Measurements from ENCODE around the gene SPAG16.
A peak's percentile ranks its signal among the peaks of the same experiment; 100 is the strongest.

The SPAG16 gene

DNA sequence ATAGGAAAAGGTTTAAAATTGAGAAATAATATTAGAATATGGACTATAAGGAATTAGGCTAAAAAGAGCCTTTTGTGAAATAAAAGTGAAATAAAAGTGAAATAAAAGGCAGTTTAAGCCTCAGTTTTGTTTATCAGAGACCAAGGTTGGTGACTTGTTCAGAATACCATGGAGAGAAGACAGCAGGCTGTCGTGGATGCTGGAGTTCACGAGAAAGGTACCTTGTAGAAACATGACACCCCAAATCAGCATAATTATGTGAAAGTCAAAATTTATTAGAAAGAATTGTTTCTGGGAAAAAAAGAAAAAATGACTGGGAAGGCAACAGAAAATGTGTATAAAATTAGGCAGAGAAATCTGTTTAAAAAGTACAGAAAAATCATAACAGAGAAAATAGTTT is 46.5 kb upstream of the SPAG16 start:
- H3K27ac ChIP-seq (ENCODE audit: low read length, poor library complexity, severe bottlenecking): peak overlapping the region; percentile 51
- H3K4ac ChIP-seq (ENCODE audit: low read depth in 1 of 2, low read length in 2 of 2): no peak overlapping the region
- H2AFZ ChIP-seq (ENCODE audit: low read depth, low read length): no peak overlapping the region
- no peaks in the 10 kb centered on the region for H3K36me3 ChIP-seq (ENCODE audit: control insufficient read depth in 1 of 2, insufficient read depth in 2 of 2, low read depth in 1 of 2, low read length in 2 of 2)
- peak overlapping the region; percentile 75 for H2AK5ac ChIP-seq (ENCODE audit: low read length, severe bottlenecking)
- H2BK5ac ChIP-seq (ENCODE audit: low read depth, low read length, poor library complexity, severe bottlenecking): no peak overlapping the region
- no peaks in the 10 kb centered on the region for H3K27me3 ChIP-seq (ENCODE audit: control insufficient read depth in 1 of 2, insufficient read depth in 1 of 2, low read length in 2 of 2)
- H3K4me3 ChIP-seq (ENCODE audit: insufficient read depth in 1 of 2, low read depth in 1 of 2, low read length in 2 of 2): no peak overlapping the region
- peak overlapping the region; percentile 81 for H3K9ac ChIP-seq (ENCODE audit: low read length)
- no peak overlapping the region for H3K18ac ChIP-seq (ENCODE audit: low read depth in 1 of 2, low read length in 2 of 2)
- H3K4me2 ChIP-seq (ENCODE audit: low read length, poor library complexity, severe bottlenecking): no peak overlapping the region
- H3K79me1 ChIP-seq (replicated peaks; ENCODE audit: low read length, poor library complexity, severe bottlenecking): no peaks in the 10 kb centered on the region
- H3K4me1 ChIP-seq (ENCODE audit: control insufficient read depth, insufficient read depth, low read depth, low read length): no peaks in the 10 kb centered on the region
- H4K91ac ChIP-seq (ENCODE audit: low read length): no peak overlapping the region
- DNase-seq: no peak
- H2BK15ac ChIP-seq (ENCODE audit: low read depth, poor library complexity, severe bottlenecking): no peak overlapping the region
- no peak overlapping the region for H2BK120ac ChIP-seq (ENCODE audit: low read depth, low read length)
- H3K23ac ChIP-seq (ENCODE audit: low read length in 2 of 2): no peak overlapping the region
- no CpG with 5 or more reads among the region's 2 CpGs for WGBS
- H4K8ac ChIP-seq (ENCODE audit: low read length): no peak overlapping the region
- no peak overlapping the region for H3K14ac ChIP-seq (ENCODE audit: low read length in 2 of 2)
- no peak overlapping the region for H2BK12ac ChIP-seq (ENCODE audit: low read length in 2 of 2)
- no peaks in the 10 kb centered on the region for H3K9me3 ChIP-seq (ENCODE audit: control insufficient read depth, low read length)

DNA sequence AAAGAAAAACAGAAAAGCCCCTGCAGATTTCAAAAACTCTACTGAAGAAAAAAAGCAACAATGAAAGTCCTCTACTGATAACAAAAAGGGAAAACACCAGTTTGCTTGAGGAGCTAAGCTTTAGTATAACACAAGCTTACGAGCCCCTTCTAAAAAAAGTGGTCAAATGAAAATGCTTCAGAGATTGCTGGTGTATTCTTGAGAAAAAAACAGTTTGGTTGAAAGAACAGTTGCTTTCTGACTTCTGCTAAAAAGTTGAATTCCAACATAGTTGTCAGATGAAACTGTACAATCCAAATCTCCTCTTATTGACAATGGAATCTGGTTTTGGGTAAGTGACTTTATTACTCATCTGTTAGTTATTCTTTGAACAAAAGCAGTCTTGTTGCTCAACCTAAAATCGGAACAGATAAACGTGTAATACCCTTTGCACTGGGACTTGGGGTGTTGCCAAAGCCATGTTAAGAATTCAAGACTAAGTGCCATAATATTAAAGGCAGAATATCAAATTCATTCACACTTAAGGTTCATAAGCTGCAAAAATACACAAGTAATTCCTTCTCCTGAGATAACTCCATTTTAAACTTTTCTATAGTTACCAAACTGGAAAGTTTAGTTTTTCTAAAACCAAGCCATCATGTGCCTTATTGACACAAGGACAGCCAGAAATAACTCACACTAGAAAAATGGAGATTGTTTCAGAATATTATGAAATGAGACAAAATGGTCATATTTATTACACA is 45.3 kb upstream of the SPAG16 start:
- Histone ChIP-seq H3K23ac (ENCODE audit: low read length in 2 of 2) (no peak overlapping the region), H2AFZ (ENCODE audit: low read depth, low read length) (no peak overlapping the region)

DNA sequence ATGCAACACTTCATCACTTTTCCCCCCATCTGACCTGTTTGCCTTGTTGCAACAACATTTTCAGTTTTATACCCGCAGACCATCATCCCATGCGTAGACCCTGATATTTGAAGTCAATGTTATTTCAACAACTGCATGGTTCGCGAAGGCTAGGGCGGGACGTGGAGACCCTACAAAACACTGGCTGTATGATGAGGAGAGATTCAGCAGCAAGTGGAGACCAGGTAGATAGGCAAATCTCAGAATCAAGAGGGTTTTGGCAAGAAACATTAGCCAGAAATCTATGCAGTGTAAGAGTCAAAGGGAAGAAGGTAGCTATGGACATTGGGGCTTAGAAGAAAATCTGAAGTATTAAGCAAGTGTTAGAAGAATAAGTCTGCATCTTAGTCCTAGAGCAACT is 42.4 kb upstream of the SPAG16 start:
- no peak for DNase-seq
- no peak overlapping the region for H2AK5ac ChIP-seq (ENCODE audit: low read length, severe bottlenecking)
- WGBS: 98% methylated on average over 6 of the region's 6 CpGs

More for the DNA sequence above, 45.3 kb upstream of the SPAG16 start:
- Histone ChIP-seq H4K91ac (ENCODE audit: low read length) (no peak overlapping the region), H3K4me1 (ENCODE audit: control insufficient read depth, insufficient read depth, low read depth, low read length) (no peaks in the 10 kb centered on the region), H3K27ac (ENCODE audit: low read length, poor library complexity, severe bottlenecking) (peak overlapping the region; percentile 85), H3K4me2 (ENCODE audit: low read length, poor library complexity, severe bottlenecking) (no peak overlapping the region), H3K14ac (ENCODE audit: low read length in 2 of 2) (no peak overlapping the region), H2BK5ac (ENCODE audit: low read depth, low read length, poor library complexity, severe bottlenecking) (no peak overlapping the region), H4K8ac (ENCODE audit: low read length) (no peak overlapping the region), H3K27me3 (ENCODE audit: control insufficient read depth in 1 of 2, insufficient read depth in 1 of 2, low read length in 2 of 2) (no peaks in the 10 kb centered on the region), H2AK5ac (ENCODE audit: low read length, severe bottlenecking) (no peak overlapping the region), H3K79me1 (replicated peaks; ENCODE audit: low read length, poor library complexity, severe bottlenecking) (no peaks in the 10 kb centered on the region), H3K36me3 (ENCODE audit: control insufficient read depth in 1 of 2, insufficient read depth in 2 of 2, low read depth in 1 of 2, low read length in 2 of 2) (no peaks in the 10 kb centered on the region), H3K9ac (ENCODE audit: low read length) (peak overlapping the region; percentile 81), H3K9me3 (ENCODE audit: control insufficient read depth, low read length) (no peaks in the 10 kb centered on the region), H2BK15ac (ENCODE audit: low read depth, poor library complexity, severe bottlenecking) (no peak overlapping the region), H3K4me3 (ENCODE audit: insufficient read depth in 1 of 2, low read depth in 1 of 2, low read length in 2 of 2) (peak overlapping the region in 1 of 2 experiments; percentile 11), H3K4ac (ENCODE audit: low read depth in 1 of 2, low read length in 2 of 2) (no peak overlapping the region), H2BK120ac (ENCODE audit: low read depth, low read length) (no peak overlapping the region), H2BK12ac (ENCODE audit: low read length in 2 of 2) (no peak overlapping the region), H3K18ac (ENCODE audit: low read depth in 1 of 2, low read length in 2 of 2) (no peak overlapping the region)
- peak; percentile 51 for DNase-seq
- 8% methylated on average over 3 of the region's 3 CpGs for WGBS

DNA sequence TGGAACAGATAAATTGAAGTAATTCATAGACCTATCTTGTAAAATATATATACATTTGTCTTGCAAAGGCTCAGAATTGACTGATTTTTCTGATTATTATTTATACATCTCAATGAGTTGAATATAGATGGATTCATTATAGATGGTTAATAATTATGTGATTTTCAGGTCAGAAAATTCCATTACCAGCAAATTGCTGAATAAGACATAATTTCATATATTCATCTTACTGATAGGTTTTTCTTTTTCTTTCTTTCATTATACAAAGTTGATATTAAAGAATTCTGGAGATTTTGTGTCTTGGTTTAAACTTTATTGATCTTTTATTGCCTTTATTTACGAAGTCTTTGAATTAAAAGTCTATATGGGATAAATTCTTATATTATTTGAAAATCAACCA is 41.6 kb upstream of the SPAG16 start:
- H4K8ac ChIP-seq (ENCODE audit: low read length): no peak overlapping the region
- WGBS: no CpG with 5 or more reads among the region's 1 CpG
- H2BK15ac ChIP-seq (ENCODE audit: low read depth, poor library complexity, severe bottlenecking): no peak overlapping the region
- no peak overlapping the region for H3K18ac ChIP-seq (ENCODE audit: low read depth in 1 of 2, low read length in 2 of 2)
- no peaks in the 10 kb centered on the region for H3K36me3 ChIP-seq (ENCODE audit: control insufficient read depth in 1 of 2, insufficient read depth in 2 of 2, low read depth in 1 of 2, low read length in 2 of 2)
- no peaks in the 10 kb centered on the region for H3K79me1 ChIP-seq (replicated peaks; ENCODE audit: low read length, poor library complexity, severe bottlenecking)
- no peaks in the 10 kb centered on the region for H3K4me1 ChIP-seq (ENCODE audit: control insufficient read depth, insufficient read depth, low read depth, low read length)
- no peak overlapping the region for H2BK5ac ChIP-seq (ENCODE audit: low read depth, low read length, poor library complexity, severe bottlenecking)
- no peak overlapping the region for H3K9ac ChIP-seq (ENCODE audit: low read length)
- H3K4me2 ChIP-seq (ENCODE audit: low read length, poor library complexity, severe bottlenecking): no peak overlapping the region
- H3K23ac ChIP-seq (ENCODE audit: low read length in 2 of 2): no peak overlapping the region
- no peak overlapping the region for H3K4me3 ChIP-seq (ENCODE audit: insufficient read depth in 1 of 2, low read depth in 1 of 2, low read length in 2 of 2)
- H4K91ac ChIP-seq (ENCODE audit: low read length): no peak overlapping the region
- no peak overlapping the region for H2BK12ac ChIP-seq (ENCODE audit: low read length in 2 of 2)
- no peak overlapping the region for H3K14ac ChIP-seq (ENCODE audit: low read length in 2 of 2)
- H2BK120ac ChIP-seq (ENCODE audit: low read depth, low read length): no peak overlapping the region
- no peak overlapping the region for H3K27ac ChIP-seq (ENCODE audit: low read length, poor library complexity, severe bottlenecking)
- H3K27me3 ChIP-seq (ENCODE audit: control insufficient read depth in 1 of 2, insufficient read depth in 1 of 2, low read length in 2 of 2): no peaks in the 10 kb centered on the region
- H2AK5ac ChIP-seq (ENCODE audit: low read length, severe bottlenecking): no peak overlapping the region
- no peak overlapping the region for H2AFZ ChIP-seq (ENCODE audit: low read depth, low read length)
- DNase-seq: no peak
- no peaks in the 10 kb centered on the region for H3K9me3 ChIP-seq (ENCODE audit: control insufficient read depth, low read length)
- H3K4ac ChIP-seq (ENCODE audit: low read depth in 1 of 2, low read length in 2 of 2): no peak overlapping the region

More for the DNA sequence above, 42.4 kb upstream of the SPAG16 start:
- no peak overlapping the region for H3K23ac ChIP-seq (ENCODE audit: low read length in 2 of 2)
- no peak overlapping the region for H2AFZ ChIP-seq (ENCODE audit: low read depth, low read length)
- no peak overlapping the region for H3K9ac ChIP-seq (ENCODE audit: low read length)
- H4K8ac ChIP-seq (ENCODE audit: low read length): no peak overlapping the region
- no peaks in the 10 kb centered on the region for H3K9me3 ChIP-seq (ENCODE audit: control insufficient read depth, low read length)
- no peak overlapping the region for H2BK12ac ChIP-seq (ENCODE audit: low read length in 2 of 2)
- H4K91ac ChIP-seq (ENCODE audit: low read length): no peak overlapping the region
- no peaks in the 10 kb centered on the region for H3K4me1 ChIP-seq (ENCODE audit: control insufficient read depth, insufficient read depth, low read depth, low read length)
- H3K4me2 ChIP-seq (ENCODE audit: low read length, poor library complexity, severe bottlenecking): no peak overlapping the region
- no peak overlapping the region for H3K27ac ChIP-seq (ENCODE audit: low read length, poor library complexity, severe bottlenecking)
- no peaks in the 10 kb centered on the region for H3K27me3 ChIP-seq (ENCODE audit: control insufficient read depth in 1 of 2, insufficient read depth in 1 of 2, low read length in 2 of 2)
- H2BK120ac ChIP-seq (ENCODE audit: low read depth, low read length): no peak overlapping the region
- no peak overlapping the region for H3K14ac ChIP-seq (ENCODE audit: low read length in 2 of 2)
- H2BK15ac ChIP-seq (ENCODE audit: low read depth, poor library complexity, severe bottlenecking): no peak overlapping the region
- no peaks in the 10 kb centered on the region for H3K79me1 ChIP-seq (replicated peaks; ENCODE audit: low read length, poor library complexity, severe bottlenecking)
- no peak overlapping the region for H2BK5ac ChIP-seq (ENCODE audit: low read depth, low read length, poor library complexity, severe bottlenecking)
- H3K18ac ChIP-seq (ENCODE audit: low read depth in 1 of 2, low read length in 2 of 2): no peak overlapping the region
- H3K4me3 ChIP-seq (ENCODE audit: insufficient read depth in 1 of 2, low read depth in 1 of 2, low read length in 2 of 2): no peak overlapping the region
- no peaks in the 10 kb centered on the region for H3K36me3 ChIP-seq (ENCODE audit: control insufficient read depth in 1 of 2, insufficient read depth in 2 of 2, low read depth in 1 of 2, low read length in 2 of 2)
- no peak overlapping the region for H3K4ac ChIP-seq (ENCODE audit: low read depth in 1 of 2, low read length in 2 of 2)

All from mesenchymal stem cell (in vitro differentiated cells and primary cell).